Lung microvascular endothelial cell (primary cell): ENCODE measurements around the gene PIBF1. TPM values are rescaled to one million over a fixed set of nuclear protein-coding genes. Genes with fewer than 3 reads are reported as not detected.
A peak's percentile ranks its signal among the peaks of the same experiment; 100 is the strongest.
"Not testable (repeated sequence)": the region's sequence is repeated elsewhere in the genome, so short reads cannot be mapped to it uniquely, and the experiment has no call there.

Experiments
- DNase-seq, 2 donors: peaks; one replicate each; pipeline versions ENCODE4 v3.0.0 to v3.0.0-alpha.2; 2010; ENCODE audit warnings: low read depth in 2 of 2
- total RNA-seq: library from RNA; depleted of rRNA; stranded (reverse); fragments of >200 nt; gene quantifications from 2 replicates; pipeline ENCODE4 v1.2.1, GENCODE V29; 2014

PIBF1 gene
- total RNA-seq, 1 donor from 2014 or later: 14.9 TPM

- DNase-seq: no peak
Observed at GRCh38 chr13:72823081-72823480, 41.1 kb downstream of the PIBF1 start.

DNA sequence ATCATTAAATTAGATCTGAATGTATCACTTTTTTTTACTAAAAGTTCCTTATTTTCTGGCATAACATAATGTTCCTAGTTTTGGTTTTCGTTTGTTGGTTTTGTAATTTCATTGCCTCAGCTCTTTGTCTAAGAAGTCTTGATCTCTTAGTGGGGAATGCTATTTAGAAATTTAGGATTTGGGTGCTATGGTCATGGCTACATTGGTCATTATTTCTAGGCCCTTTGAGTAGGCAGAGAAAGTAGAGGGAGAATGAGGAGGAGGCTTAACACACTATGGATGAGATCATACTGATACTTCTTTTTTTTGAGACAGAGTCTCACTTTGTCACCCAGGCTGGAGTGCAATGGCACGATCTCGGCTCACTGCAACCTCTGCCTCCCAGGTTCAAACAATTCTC is 41.8 kb downstream of the PIBF1 start:
- DNase-seq: no peak

- DNase-seq: no peak
Observed at GRCh38 chr13:72834601-72835000, 52.7 kb downstream of the PIBF1 start.

GRCh38 chr13:72839831-72840426 is 58.0 kb downstream of the PIBF1 start:
- peak; percentile 54 to 73 for DNase-seq

GRCh38 chr13:72842991-72843390 is 61.1 kb downstream of the PIBF1 start:
- DNase-seq: no peak

DNA sequence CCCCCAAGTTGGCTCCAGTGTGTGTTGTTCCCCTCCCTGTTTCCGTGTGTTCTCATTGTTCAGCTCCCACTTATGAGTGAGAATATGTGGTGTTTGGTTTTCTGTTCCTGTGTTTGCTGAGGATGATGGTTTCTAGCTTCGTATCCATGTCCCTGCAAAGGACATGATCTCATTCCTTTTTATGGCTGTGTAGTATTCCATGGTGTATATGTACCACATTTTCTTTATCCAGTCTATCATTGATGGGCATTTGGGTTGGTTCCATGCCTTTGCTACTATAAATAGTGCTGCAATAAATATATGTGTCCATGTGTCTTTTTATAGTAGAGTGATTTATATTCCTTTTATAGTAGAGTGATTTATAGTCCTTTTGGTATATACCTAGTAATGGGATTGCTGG is 63.2 kb downstream of the PIBF1 start:
- not testable (repeated sequence) for DNase-seq

DNA sequence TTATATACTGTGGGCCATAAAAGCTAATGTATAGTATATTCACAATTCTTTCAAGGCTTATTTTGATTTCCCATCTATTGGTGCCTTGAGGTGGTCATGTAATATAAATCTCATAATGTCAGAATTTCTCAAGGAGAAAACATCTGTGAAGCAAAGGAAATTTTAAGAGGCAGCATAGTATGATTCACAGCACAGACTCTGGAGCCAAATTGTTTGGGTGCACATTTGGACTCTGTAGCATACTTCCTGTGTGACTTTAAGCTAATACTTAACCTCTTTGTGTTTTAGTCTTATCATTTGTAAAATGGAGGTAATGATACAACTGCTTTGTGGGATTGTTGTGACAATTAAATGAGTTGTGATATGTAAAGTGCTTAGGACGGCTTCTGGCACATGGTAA is 67.6 kb downstream of the PIBF1 start:
- DNase-seq: peak in 1 of 2 donors; percentile 1

DNA sequence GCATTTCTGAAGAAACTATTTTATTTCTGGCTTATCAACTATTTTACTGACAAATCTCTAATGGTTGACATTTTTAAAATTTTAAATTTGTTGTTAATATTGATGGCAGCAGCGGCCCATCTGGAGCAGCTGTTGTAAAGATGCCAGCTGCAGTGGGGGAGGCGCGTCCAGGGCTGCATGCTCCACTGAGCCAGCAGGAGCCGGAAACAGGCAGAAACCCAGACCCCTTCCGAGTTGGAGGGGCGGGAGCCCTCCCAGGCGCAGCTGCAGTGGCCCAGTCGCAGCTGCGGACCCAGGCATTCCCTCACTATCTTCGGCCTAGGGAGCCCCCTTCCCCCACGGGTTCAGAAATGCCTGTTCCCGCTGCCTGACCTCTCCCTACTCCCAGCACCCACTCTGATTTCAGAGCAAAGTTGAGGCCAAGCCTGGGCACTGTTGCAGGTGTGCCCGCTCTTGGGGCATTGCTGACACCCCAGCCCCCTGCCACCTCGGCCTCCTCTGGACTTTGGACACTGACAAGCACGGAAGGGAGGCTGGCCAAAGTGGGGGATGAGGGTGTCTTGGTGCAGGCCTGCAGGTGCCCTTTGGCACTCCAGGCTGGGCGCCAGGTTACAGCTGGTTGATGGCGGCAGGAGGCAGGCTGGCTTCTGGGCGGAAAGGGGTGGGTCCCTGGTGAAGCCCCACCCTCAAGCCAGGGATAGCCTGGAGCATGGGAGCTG is 69.2 kb downstream of the PIBF1 start:
- no peak for DNase-seq

- DNase-seq: no peak
Observed at GRCh38 chr13:72851678-72852014, 69.7 kb downstream of the PIBF1 start.

DNA sequence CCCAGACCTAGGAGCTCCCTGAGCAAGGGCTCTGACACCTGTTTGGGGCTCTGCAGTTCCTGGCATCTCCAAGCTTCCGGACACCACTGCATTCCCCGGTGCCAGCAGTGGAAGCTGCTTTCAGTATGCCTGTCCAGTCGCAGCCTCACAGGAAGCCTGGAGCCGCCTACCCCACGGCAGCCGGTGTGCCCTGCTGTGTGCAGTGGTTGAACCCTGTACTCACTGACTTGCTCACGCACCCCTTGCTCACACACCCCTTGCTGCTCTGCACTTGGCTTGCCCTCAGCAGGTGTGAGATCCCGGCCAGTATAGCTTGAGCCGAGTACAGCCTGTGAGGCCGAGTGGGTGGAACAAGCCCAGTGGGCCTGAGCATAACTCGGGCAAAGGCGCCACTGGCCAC is 70.3 kb downstream of the PIBF1 start:
- no peak for DNase-seq

DNA sequence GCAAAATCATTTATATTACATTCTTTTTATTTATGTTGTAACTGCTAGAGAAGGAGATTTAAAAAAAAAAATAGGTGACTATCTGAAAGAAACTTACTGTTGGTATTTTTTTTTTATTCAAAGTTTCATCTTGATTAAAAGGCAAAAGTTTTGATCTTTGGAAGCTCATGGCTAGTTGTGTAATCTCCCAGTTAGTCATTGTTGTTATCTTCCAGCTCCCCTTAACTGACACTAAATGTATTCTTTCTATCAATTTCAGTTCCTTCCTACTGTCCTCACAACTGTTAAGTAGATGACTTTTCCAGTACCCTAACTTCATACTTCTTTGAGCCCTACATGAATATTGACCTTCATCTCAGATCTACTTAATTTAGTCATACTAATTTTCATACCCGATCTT is 71.1 kb downstream of the PIBF1 start:
- DNase-seq: no peak

GRCh38 chr13:72864142-72865011 is 82.4 kb downstream of the PIBF1 start:
- DNase-seq: peak in 1 of 2 donors; percentile 1

DNA sequence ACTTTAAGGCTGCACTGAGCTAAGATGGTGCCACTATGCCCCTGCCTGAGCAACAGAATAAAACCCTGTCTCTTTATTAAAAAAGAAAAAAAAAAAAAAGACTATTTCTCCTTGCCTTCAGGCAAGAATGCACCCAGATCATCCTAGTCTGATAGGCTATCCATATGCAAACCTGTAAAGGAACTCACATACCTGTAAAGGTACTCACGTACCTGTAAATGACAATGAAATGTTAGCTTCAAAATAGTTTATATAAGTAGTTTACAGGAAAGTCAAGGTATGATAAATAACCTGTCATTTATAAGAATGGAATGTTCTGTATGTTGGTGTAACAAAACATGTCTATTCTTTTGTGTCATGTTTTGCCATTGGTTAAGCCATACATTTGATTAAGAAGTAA is 86.3 kb downstream of the PIBF1 start:
- no peak for DNase-seq

GRCh38 chr13:72875233-72875632 is 93.3 kb downstream of the PIBF1 start:
- DNase-seq: no peak

DNA sequence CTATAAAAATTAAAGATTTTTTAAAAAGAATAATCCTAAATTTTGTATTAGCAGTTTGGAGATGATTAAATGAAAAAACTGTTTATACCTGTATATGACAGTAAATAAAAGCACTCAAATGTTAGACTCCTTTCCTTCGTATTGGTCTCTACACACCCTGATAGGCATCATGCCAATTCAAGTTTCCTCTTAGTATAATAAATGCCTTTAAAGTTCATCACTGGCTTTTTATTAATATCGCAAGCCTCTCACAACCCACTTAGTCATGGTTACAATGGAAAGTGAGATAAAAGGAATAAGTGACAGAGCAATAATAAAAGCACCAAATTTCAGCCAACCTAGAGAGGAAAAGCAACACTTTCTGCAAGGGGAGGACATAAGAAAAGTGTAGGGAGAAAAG is 102.2 kb downstream of the PIBF1 start:
- DNase-seq: peak in 1 of 2 donors; percentile 24

GRCh38 chr13:72886272-72887067 is 104.5 kb downstream of the PIBF1 start:
- no peak for DNase-seq

- DNase-seq: no peak
Observed at GRCh38 chr13:72889495-72889894, 107.6 kb downstream of the PIBF1 start.

DNA sequence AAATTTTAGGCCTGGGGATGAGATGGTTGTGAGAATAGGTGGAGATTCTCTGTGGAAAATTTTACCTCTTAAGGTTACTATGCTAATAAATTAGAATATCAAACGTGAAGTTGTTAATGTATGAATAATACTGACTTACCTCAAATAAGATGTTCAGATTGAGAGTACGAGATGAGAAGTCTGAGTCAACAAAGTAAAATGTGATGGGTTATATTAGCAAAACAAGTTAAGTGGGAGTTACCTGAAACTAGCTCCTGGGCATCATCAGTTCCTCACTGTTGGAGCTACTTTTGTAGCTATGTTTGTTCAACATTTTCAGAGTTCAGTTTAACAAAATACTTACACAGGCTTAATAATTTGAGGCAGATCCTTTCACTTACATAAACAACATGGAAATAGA is 108.6 kb downstream of the PIBF1 start:
- no peak for DNase-seq

- no peak for DNase-seq
Observed at GRCh38 chr13:72891423-72891822, 109.5 kb downstream of the PIBF1 start.

GRCh38 chr13:72896869-72897268 is 114.9 kb downstream of the PIBF1 start:
- no peak for DNase-seq

GRCh38 chr13:72901546-72901945 is 119.6 kb downstream of the PIBF1 start:
- DNase-seq: not testable (repeated sequence)

GRCh38 chr13:72908416-72908815 is 126.5 kb downstream of the PIBF1 start:
- DNase-seq: no peak
